HG02571 (cell line): Measurements from ENCODE around the gene XYLB.
"Not testable (repeated sequence)": the region's sequence is repeated elsewhere in the genome, so short reads cannot be mapped to it uniquely, and the experiment has no call there.

ENCODE experiments used
- ATAC-seq: cut with Tn5 transposase; IDR thresholded peaks from one replicate; pipeline ENCODE4 v1.9.1; 2021; ENCODE audit warnings: mild to moderate bottlenecking, moderate library complexity; ENCODE audit not compliant: unreplicated experiment

The XYLB gene

GRCh38 chr3:38346587-38347410 is at the start of gene XYLB:
XYLB (plus strand) TSS chr3:38346785; CDS start chr3:38346869, 84 bp downstream.
- ATAC-seq: peak; percentile 96

- not testable (repeated sequence) for ATAC-seq
Observed at GRCh38 chr3:38297053-38297452, 49.5 kb upstream of the XYLB start.

DNA sequence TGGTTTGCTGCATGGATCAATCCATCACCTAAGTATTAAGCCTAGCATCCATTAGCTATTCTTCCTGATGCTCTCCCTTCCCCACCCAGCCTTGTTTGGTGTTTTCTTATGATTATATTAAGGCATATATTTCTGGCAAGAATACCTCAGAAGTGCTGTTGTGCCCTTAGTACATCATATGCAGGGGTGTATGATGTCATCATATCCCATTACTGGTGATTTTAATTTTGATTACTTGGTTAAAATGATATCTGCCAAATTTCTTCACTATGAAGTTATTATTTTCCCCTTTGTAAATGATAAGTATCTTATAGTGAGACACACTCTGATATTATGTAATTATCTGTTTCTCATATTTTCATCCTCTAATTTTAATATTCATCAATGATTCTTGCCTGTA is 49.0 kb upstream of the XYLB start:
- no peak for ATAC-seq

GRCh38 chr3:38297947-38298711 is 48.5 kb upstream of the XYLB start:
- no peak for ATAC-seq

GRCh38 chr3:38306941-38307340 is 39.6 kb upstream of the XYLB start:
- no peak for ATAC-seq

GRCh38 chr3:38307599-38307998 is 39.0 kb upstream of the XYLB start:
- ATAC-seq: no peak

- no peak for ATAC-seq
Observed at GRCh38 chr3:38308456-38308855, 38.1 kb upstream of the XYLB start.

GRCh38 chr3:38311476-38311875 is 35.1 kb upstream of the XYLB start:
- ATAC-seq: no peak

- no peak for ATAC-seq
Observed at GRCh38 chr3:38311941-38312340, 34.6 kb upstream of the XYLB start.

DNA sequence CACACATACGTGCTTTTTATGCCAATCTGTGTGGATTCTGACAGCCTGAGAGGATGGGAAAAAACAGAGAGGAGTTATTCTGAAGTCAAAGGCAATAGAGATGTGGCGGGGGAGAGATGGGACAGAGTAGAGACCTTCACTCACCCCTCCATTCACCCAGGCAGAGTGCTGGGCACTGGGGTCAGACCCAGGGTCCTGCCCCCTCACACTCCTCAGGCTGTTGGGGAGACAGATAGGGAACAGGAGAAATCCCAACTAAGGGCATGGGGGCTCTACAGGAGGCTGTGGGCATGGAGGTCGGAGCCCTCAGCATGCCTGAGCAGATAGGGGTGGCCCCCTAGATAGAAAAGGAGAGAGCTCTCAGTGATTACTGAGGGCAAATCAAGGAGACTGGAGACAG is 34.2 kb upstream of the XYLB start:
- ATAC-seq: no peak

DNA sequence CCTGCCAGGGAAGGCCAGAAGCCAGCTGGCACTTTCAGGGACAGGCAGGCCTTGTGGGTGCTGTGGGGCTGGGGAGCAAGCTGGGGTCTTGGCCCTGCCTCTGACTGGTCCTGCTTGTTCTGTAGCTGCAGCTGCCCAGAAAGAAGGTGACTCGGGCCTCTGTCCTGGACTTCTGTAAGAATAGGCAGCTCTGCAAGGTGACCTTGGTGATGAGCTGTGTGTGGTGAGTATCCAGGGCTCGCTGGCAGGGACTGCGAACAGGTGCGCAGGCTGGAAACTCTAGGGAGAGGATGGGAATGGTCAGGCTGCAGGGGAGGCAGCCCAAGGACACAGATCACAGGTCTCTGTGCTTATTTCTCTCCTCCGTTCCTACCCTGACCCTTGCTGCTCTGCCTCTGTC is 33.3 kb upstream of the XYLB start:
- ATAC-seq: no peak

DNA sequence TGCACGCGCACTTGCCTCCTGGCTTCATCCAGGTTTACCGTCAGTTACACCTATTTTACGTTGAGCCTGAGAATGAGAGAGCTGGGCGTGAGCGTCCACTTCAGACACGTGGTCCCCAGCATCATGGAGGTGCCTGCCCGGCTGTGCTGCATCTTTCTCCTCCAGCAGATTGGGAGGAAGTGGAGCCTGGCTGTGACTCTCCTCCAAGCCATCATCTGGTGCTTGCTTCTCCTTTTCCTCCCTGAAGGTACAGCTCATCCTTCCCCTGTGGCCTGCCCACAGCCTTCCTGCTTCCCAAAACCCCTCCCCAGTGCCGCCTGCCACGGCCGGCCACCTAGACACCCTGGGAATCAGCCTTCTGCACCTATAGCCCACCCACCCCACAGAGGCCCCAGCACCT is 32.9 kb upstream of the XYLB start:
- ATAC-seq: no peak

DNA sequence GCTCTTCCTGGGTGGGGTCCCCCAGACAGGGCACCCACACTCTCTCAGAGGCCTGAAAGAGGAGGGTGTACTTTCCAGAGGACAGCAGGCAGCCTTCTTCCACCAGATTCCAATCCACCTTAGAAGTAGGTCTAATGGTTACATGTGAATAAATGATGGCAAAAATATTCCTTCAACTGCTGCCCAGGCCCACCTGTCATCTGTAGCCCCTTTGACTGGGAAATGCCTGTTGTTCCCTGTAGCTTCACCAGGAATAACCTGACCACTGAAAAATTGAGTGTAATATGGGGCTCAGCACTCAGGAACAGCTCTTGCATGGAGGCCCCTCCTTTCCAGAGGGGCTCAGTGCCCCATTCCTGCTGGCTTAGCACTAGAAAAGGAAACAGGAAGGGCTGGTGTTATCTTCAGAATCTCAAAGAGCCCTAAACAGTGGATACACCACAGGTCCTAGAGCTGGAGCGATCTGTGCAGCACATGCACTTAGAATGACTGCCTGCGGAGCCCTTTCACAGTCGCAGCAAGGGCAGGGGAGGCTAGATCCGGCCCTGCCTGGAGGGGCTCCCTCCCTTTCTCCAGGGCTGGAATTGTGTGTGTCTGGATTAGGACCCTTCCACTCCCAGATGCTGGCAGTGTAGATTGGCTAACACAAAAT is 32.3 kb upstream of the XYLB start:
- no peak for ATAC-seq

DNA sequence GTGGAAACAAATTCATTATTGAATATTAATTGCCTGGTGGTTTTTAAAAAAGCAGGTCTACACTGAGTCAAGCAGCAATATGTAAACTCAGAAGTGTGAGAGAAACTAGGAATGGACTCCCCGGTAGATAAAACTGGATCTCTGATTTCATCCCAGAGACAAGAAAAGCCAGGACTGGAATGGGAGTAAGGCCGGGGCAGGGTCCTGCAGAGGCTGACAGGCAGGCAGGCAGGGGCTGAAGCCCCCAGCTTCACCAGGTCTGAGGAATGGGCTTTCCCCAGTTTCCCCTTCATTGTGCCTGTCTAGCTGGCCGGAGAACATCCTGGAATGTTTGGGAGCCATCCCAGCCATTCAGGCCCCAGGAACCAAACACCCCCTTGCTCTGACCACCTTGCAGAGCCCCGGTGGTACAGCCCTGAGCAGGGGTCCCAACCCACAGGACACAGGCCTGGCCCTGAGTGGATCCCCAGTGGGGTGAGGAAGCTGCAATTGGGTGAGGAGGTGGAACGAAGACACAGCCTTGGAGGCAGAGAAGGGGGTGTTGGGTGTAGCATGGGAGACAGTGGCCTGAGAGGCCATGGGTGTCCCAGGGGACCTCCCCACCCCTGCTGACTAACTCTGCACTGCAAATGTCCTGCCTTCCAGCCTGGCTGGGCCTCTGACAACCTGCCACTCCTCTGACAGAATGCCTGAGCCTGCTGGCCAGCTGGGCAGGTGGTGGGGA is 31.7 kb upstream of the XYLB start:
- no peak for ATAC-seq

DNA sequence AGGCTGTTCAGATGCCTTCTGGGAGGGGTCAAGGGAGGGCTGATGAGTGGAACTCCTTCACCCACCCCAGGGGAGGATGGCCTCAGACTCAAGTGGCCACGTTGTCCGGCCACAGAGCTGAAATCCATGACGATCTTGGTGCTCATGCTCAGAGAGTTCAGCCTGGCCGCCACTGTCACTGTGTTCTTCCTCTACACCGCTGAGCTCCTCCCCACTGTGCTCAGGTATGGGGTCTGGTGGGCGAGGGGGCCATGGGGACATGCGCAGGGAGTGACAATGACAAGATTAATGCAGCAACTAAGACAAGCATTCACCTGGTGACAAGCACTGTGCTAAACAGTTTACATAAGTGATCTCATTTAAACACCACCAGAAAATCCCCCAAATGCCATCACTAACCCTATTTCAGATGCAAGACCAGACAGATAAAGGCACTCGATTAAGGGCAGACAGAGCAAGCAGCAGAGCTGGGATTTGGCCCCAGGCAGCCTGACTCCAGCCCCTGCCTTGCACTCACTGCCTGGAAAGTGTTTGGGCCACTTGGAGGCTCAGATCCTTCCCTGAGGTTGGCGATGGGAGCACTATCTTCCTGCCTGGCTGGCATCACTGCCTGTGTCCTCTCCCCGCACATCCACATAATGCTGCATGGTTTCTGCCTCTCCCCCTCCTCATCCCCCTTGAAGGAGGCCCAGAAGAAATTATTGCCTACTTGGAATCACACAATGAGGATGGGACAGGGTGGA is 30.9 kb upstream of the XYLB start:
- no peak for ATAC-seq

GRCh38 chr3:38316356-38317191 is 30.0 kb upstream of the XYLB start:
- ATAC-seq: no peak

GRCh38 chr3:38317192-38317759 is 29.3 kb upstream of the XYLB start:
- no peak for ATAC-seq

DNA sequence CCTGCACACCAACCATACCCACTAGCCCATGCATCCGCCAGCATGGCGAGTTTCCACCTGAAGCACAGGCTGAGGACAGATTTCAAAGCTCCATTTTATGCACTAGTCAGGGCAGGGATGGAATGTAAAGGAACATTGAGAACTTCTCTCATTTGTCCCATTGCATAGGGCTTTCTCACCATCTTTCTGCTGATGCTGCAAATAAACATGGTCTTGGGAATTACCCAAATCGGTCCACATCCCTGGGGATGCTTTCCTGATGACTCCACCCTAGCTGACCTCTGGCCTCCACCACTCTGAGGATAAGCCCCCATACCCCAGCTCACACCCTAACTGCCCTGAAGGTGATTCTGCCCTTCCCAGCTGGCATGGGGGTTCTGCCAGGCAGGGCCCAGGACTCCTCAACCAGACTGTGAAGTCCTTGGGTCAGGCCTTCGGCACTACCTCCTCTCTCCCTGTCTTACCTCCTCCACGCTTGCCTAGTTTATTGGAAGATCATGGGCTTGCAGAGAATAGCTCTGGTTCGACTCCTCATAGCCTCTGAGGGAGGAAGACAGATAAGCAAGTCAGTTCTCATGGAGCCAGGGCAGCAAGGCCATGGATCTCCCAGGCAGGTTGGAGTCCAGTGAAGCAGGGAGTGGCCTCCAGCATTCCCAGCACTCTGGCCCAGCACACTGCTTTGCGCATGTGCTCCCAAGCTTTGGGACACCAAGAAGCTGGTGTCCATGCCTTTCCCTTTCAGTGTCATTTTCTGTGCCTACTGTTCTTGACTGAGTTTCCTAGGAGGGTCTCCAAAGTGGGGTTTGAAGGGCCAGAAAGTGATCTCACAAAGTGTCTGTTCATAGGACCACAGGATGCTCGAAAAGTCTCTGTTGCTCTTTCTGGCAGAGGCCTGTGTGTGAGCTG is 27.6 kb upstream of the XYLB start:
- no peak for ATAC-seq
